NCI-H1092 treated with DMSO at 0.1 percent for 48 hours (cell line): ENCODE results near the gene CCDC80.
"Not testable (repeated sequence)": the region's sequence is repeated elsewhere in the genome, so short reads cannot be mapped to it uniquely, and the experiment has no call there.

ENCODE experiments used
- DNase-seq: peaks from one replicate; lab custom pipeline; 2025; lab: John Stamatoyannopoulos, UW

Gene CCDC80

DNA sequence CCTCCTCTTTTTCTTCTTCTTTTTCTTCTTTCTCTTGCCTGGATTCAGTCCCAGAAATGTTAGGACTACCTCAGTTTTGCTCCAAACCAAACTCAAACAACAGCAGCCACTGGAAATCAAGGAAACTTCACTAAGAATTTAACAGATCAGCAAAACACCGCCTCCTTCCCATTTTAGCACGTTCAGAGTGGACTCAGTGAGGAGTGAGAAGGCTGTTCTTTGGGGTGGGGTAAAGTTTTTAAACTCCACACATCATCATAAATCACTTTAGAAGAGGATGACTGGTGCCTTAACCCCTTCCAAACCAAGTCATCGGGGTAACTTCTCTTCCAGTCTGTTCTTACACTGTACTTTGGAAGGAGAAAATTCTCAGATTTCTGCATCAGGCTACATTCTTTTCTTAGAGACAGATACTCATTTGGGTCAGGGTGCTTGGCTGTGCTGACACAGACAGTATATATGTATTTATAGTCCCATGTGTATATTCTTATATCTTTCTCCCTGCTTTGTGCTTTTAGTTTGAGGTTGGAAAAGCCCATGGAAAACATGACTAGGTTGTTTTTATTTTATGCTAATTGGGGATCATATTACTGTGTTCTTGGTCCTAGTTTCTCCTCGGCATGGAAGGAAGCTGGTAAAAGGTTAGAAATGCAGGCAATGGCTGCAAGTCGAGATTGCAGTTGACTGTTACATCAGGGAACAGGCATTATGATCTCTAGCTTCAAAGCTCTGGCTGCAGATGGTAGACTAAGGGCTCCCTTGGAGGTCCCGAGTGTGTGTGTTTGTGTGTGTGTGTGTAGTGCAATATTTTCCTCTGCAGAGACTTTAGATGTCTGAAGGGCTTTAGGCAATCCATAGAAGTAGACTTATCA is at the start of gene CCDC80:
Gene CCDC80 (minus strand): TSS at position 214 of the 872 bp plus-strand sequence. CDS start 1,238 bp downstream, outside the sequence.
- no peak for DNase-seq

- DNase-seq, result no peak
Observed at GRCh38 chr3:112689989-112690388, 49.0 kb upstream of the CCDC80 start.

DNA sequence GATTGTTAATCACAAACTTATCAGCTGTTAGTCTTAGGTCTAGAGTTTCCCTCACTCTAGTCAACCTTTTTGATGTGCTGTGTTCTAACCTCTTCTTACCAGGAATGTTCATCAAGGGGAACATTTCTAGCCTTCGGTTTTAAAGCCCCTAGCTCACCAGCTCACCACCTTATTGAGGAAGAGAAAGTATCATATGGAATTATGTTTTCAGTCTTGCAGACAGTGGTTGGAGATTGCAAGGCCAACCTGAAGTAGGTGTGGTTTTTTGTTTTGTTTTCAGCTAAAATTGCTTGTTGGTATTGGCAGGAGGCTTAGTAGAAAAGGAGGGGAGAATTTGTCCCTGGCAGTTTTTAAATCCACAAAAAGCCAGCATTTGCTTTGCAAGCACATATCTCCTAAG is 48.4 kb upstream of the CCDC80 start:
- no peak for DNase-seq

GRCh38 chr3:112688819-112689218 is 47.9 kb upstream of the CCDC80 start:
- no peak for DNase-seq

GRCh38 chr3:112688085-112688769 is 47.3 kb upstream of the CCDC80 start:
- DNase-seq, result no peak

GRCh38 chr3:112687616-112688015 is 46.7 kb upstream of the CCDC80 start:
- DNase-seq, result no peak

DNA sequence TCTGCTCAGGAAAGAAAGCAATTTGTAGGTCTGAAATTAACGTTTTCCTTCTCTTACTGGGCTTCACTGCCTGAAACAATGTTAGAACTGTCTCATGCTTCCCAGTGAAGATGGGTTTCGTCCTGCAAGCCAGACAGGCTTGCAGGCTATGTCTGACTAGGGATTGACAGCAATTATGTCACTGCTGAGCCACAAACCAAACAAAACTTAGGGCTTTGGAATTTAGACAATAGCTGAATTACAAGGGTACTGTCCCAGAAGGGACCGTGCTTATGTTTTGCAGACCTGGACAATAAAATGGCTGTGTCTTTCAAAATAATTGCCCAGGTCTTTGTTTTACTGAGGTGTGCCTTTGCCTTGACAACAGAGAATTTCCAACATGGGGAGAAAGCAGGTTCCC is 46.3 kb upstream of the CCDC80 start:
- no peak for DNase-seq

DNA sequence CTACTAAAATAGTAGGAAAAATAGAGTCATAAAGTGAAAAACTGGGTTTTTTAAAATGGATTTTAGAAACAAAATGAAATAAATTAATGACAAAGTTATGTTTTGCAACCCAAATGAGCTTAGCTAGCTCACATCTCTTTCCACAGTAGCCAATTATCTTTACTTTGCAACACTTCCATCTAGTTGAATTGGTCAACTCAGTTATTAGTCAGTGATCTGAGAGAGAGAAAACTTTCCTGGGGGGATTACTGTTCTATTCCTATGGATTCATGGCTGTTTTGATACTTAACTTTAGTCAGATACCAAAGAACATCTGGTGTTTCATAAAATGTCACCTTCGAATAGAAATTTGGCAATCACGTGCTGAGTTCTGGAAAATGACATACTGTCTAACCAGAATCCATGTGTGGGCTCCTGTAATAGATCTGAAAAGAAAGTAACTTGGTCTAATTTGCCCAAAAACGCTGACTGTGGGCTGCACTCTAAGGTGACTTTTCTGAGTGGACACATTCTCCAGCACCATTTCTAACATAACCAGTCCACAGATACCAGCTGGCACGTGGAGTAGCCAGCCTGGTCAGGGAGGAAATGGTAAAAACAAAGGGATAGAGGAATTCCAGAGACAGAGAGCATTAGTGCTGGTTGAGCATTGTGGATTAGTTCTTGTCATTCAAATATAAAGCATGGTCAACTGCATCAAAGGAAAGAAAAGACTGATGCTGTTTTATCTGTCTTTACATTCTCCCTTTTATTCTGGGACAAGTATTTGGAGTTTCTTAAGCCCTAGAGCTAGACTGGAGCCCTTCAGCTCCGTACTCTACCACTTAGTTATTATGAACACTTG is 45.2 kb upstream of the CCDC80 start:
- no peak for DNase-seq

GRCh38 chr3:112685420-112685819 is 44.5 kb upstream of the CCDC80 start:
- no peak for DNase-seq

DNA sequence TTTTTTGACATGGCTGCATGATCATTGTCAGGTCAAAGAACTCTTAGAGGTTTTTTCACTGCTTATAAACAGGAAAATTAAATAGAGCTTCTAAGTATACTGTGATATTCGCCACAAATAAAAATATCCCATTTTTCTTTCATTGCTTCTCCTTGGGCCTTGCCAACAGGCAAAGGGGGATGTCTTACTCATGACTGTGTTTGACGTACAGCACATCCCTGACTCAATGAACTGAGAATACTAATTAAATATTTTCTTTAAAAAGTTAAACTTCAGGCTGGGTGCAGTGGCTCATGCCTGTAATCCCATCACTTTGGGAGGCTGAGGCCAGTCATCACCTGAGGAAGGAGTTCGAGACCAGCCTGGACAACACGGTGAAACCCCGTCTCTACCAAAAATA is 41.4 kb upstream of the CCDC80 start:
- DNase-seq, result no peak

DNA sequence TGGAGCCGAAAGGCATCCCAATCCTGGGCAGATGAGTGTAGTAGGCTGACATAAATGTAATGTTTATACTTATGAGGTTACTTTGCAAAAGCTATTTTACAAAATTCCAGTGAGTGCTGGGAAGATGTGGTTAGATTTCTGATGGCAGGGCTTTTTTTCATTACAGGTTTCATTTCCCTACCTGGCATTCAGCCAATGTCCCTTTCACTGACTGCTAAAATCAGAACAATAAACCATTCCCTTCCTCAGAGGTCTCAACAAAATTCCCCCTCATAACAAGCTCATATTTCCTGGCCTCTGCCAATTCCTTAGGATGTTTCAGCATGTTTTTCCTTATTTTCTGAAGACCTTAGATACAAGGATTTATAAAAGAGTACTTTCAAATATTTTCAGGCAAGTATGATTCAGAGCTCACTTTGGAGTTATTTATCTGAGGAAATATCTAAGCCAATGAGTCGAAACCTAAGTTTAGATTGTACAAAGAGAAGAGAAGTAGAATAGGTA is 40.9 kb upstream of the CCDC80 start:
- DNase-seq, result no peak

DNA sequence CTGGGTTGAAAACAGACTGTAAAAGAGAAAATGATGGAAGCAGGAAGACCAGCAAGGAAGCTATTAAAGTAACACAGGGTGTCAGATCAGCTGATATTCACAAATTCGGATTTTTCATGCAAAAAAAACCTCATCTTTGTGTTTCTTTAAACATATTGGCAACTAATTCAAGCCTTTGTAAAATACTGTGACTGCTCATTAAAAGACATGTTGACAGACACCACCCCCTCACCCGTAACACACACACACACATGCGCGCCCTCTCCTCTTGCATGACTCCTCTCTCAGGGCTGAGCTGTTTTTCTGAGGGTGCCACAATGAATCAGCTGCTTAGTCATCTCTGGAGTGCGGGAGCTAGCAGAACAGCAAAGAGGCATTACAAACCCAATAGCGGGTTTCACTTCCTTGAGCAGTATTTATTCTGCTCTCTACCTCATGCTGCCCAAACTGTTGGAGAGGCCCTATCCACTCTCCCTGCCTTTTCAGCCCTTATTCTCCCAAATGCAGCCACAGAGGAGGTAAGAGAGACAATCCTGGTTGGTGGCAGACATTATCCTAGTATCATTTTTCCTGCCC is 35.8 kb upstream of the CCDC80 start:
- peak; percentile 77 for DNase-seq

- DNase-seq, result no peak
Observed at GRCh38 chr3:112675943-112676535, 35.1 kb upstream of the CCDC80 start.

GRCh38 chr3:112675349-112675748 is 34.4 kb upstream of the CCDC80 start:
- DNase-seq, result no peak

DNA sequence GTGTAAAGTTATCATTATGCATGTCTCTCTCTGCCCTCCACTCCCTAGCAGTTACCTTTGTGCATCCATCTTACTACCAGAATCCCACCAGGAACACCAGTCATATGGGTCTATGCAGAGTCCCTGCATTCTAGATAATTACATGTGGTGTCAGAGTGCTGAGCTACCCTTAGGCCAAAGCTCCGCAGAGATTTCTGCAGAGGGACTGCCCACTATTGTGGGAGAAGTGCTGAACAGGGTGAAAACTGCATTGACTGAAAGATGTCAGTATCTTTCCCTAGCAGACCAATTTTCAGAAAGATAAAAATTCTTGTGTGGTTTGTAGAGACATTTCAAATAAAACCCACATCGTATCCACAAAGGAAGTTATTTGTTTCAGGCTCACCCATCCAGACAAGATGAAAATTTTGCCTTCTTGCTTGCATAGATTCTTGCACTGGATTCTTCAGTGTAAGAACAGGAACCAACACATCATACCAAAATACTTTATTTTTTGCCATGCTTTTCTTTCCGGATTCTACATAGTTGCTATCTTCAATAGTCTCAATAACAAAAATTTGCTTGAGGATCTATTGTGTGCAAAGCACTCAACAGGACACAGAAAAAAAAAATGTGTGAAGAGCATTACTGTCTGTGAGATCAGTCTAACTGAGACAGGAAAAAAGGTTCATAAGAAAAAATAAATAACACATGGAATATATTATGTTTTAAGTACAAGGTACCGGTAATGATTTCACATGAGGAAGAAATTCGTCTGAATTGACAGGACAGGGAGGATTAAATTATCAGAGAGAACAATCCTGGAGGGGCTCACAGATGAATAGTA is 32.0 kb upstream of the CCDC80 start:
- DNase-seq, result no peak

DNA sequence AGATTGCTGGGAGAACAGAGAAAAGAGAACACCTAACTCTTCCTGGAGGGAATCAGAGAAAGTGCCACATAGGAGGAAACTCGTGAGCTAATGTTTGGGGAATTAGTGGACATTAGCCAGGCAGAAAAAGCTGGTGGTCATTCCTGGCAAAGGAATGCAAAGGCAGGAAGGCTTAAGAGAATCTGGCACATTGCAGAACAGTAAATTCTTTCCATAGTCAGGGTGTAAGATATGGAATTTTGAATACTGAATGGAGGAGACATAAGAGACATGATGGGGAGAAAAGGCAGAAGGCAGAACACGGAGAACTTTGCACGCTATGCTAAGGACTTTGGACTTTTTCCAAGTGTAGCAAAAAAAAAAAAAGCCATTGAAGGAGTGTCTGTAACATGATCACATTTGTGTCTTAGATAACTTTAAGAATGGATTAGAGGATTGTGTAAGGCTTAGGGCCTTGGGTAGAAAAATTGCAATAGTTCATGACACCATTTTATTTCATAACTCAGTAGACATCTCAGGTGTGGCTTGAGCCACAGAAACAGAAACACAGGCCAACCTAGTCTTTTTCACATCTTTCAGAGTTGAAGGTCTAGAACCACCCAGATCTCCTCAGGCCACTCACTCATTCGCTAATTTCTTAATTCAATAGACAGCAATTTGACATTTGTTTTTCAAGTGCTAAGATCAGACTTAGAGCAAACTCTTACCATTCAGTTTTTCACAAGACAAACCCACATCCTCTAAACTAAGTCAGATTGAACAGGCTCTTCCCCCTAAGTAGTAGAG is 31.2 kb upstream of the CCDC80 start:
- DNase-seq, result no peak

DNA sequence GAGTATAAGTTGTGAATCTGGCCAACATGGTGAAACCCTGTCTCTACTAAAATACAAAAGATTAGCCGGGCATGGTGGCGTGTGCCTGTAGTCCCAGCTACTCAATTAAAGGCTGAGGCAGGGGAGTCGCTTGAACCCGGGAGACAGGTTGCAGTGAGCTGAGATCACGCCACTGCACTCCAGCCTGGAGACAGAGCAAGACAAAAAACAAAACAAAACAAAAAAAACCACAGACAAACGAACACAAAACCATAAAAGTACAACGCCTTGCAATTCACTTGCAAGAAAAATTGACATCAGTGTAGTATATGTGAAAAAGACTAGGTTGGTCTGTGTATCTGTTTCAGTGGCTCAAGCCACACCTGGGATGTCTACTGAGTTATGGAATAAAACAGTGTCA is 29.9 kb upstream of the CCDC80 start:
- no peak for DNase-seq

DNA sequence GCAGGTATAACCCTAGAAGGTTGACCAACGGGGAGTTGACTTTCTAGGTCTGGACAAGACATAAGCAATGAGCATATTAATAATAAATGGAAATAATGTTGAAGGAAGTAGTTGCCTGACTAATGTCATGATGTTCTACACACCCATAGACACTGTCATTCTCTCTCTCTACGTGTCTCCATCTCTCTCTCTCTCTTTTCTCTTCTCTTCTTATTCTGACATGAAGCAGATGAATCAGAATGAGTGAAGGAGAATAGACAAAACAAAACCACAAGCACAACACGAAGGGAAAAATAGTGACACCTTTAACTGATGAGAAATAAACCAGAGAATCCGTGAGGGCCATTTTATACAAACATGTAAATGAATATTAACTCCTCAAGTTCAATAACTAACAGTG is 26.7 kb upstream of the CCDC80 start:
- DNase-seq, result no peak

- not testable (repeated sequence) for DNase-seq
Observed at GRCh38 chr3:112665009-112665408, 24.1 kb upstream of the CCDC80 start.

- DNase-seq, result no peak
Observed at GRCh38 chr3:112656043-112656442, 15.1 kb upstream of the CCDC80 start.
